ENCODE results near the gene PRKAG2.
A peak's percentile ranks its signal among the peaks of the same experiment; 100 is the strongest.

PRKAG2 gene

DNA sequence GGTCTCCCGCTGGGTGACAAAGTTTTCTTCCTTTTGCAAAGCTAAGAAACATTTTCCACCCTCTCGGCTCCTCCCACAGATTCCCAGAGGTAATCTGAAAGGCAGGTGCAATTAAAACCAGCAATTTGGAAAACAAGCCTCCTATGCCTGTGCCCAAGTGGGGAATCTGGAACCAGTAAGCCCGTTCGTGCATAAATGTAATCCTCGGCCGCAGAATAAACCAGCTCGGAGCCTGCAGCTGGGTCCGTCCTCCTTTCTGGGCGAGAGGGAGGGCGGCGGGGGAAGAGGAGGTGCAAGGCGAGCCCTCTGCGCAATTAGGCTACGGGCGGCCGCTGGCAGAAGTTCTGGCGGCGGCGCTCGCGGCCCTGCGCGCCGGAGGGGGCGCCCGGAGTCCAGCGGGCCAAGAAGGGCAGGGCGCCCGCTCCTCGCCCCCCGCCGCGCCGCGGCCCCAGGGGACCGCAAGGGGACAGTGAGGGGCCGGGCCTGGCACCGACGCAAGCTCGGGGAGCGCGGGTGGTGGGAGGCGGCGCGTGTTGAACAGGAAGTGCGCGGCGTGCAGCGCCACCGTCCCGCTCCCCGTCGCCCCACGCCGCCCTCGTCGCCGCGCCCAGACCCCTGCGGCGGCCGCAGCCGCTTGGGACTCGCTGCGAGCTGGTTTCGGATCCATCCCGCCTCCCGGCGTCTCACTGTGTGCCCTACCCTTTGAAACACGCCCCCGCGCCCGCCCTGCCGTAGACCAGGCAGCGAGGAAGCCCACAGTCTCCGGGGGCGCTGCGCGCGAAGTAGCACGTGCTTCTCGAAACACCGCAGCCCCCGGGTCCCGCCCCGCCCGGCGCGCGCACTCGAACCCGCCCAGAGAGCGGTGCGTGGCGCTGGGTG lies at the start of gene PRKAG2:
Gene PRKAG2 (minus strand): TSS at position 217 of the 879 bp plus-strand sequence. CDS start 495 bp downstream, outside the sequence.
- H3K9me3 ChIP-seq (ENCODE audit: control insufficient read depth in 5 of 5, low read length in 5 of 5): no peaks in the 10 kb centered on the region
- peak within 1 kb of the TSS in 4 of 5 donors; percentile 66 to 80 (median 66) for H3K9ac ChIP-seq (ENCODE audit: low read length in 5 of 5)
- H3K4me1 ChIP-seq (ENCODE audit: control insufficient read depth in 5 of 5, insufficient read depth in 5 of 5, low read length in 5 of 5): peaks cover 3 to 38% (median 27%) of the 10 kb centered on the region in 5 donors
- H3K27ac ChIP-seq (ENCODE audit: low read depth, low read length): peak within 1 kb of the TSS; percentile 85
- H3K27me3 ChIP-seq (ENCODE audit: control insufficient read depth in 5 of 5, insufficient read depth in 4 of 5, low read length in 5 of 5): peaks cover 0 to 6% (median 0%) of the 10 kb centered on the region in 5 donors
- peak within 1 kb of the TSS; percentile 84 to 97 (median 90) for H3K4me3 ChIP-seq (ENCODE audit: low read depth in 1 of 5, low read length in 5 of 5)
- H3K36me3 ChIP-seq (ENCODE audit: control insufficient read depth in 5 of 5, insufficient read depth in 5 of 5, low read length in 5 of 5): no peaks in the 10 kb centered on the region

DNA sequence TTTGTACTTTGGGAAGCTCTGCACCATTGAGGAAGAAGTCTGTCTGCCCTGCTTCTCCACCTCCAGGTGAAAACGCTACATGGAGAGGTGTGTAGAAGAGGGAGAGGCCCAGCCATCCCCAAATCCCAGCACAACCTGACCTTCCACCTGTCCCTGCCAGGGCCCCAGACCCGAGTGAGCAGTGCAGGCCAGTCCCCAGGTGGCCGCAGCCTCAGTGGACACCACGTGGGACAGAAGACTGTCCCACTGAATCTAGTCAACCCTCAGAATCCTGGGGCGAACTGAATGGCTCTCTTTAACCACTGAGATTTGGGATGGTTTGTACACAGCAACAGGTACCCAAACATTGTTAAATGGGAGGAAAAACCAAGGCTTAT lies 49.4 kb upstream of the PRKAG2 start:
- Histone ChIP-seq H3K9ac (ENCODE audit: low read length in 5 of 5) (no peak overlapping the region), H3K4me3 (ENCODE audit: low read depth in 1 of 5, low read length in 5 of 5) (no peak overlapping the region), H3K4me1 (ENCODE audit: control insufficient read depth in 5 of 5, insufficient read depth in 5 of 5, low read length in 5 of 5) (peaks cover 0 to 30% (median 26%) of the 10 kb centered on the region in 5 donors), H3K27ac (ENCODE audit: low read depth, low read length) (no peak overlapping the region), H3K36me3 (ENCODE audit: control insufficient read depth in 5 of 5, insufficient read depth in 5 of 5, low read length in 5 of 5) (no peaks in the 10 kb centered on the region), H3K27me3 (ENCODE audit: control insufficient read depth in 5 of 5, insufficient read depth in 4 of 5, low read length in 5 of 5) (no peaks in the 10 kb centered on the region), H3K9me3 (ENCODE audit: control insufficient read depth in 5 of 5, low read length in 5 of 5) (no peaks in the 10 kb centered on the region)

DNA sequence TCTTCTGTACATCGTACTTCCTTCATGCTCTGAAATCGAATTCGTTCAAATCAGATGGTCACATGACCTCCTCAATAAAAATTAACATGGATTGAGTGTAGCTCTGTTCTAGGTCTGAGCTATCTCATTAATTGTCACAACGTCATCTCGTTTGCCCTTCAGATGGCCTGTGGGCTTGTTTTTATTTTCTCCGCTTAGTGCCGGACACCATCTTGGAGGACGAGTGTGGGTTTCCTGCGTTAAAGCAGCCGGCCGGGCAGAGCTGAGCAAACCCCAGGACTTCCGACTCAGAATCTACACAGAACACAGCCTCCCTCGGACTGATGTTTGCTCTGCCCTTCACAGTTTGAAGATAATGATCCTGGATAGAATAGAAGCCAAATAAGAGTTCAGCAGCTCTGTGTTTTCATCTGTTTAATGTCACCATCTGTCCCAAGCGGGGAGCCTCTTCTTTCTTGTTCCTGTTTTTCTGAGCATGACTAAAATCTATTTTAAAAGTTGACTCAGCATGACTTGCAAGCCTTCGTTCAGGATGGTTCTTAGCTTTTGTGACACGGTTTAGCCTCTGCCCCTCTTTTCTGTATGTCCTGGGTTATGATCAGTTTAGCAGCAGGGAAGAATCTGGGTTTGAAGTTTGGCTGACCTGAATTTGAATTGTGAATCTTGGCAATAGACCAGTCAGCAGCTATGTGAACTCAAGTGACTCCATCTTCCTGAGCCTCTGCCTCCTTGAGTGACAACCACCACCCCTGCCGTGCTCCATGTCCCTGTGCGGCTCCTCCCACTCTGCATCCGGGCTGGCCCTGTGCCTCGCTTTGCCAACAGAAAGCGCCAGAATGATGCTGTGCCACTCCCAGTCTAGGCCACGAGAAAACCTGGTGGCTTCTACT lies 48.8 kb upstream of the PRKAG2 start:
- no peaks in the 10 kb centered on the region for H3K27me3 ChIP-seq (ENCODE audit: control insufficient read depth in 5 of 5, insufficient read depth in 4 of 5, low read length in 5 of 5)
- H3K36me3 ChIP-seq (ENCODE audit: control insufficient read depth in 5 of 5, insufficient read depth in 5 of 5, low read length in 5 of 5): no peaks in the 10 kb centered on the region
- peak overlapping the region in 3 of 5 donors; percentile 16 to 29 (median 22) for H3K4me3 ChIP-seq (ENCODE audit: low read depth in 1 of 5, low read length in 5 of 5)
- H3K27ac ChIP-seq (ENCODE audit: low read depth, low read length): peak overlapping the region; percentile 33
- H3K9me3 ChIP-seq (ENCODE audit: control insufficient read depth in 5 of 5, low read length in 5 of 5): no peaks in the 10 kb centered on the region
- no peak overlapping the region for H3K9ac ChIP-seq (ENCODE audit: low read length in 5 of 5)
- peaks cover 0 to 30% (median 26%) of the 10 kb centered on the region in 5 donors for H3K4me1 ChIP-seq (ENCODE audit: control insufficient read depth in 5 of 5, insufficient read depth in 5 of 5, low read length in 5 of 5)

GRCh38 chr7:151924508-151924907 lies 47.6 kb upstream of the PRKAG2 start:
- Histone ChIP-seq H3K27me3 (ENCODE audit: control insufficient read depth in 5 of 5, insufficient read depth in 4 of 5, low read length in 5 of 5) (no peaks in the 10 kb centered on the region), H3K9ac (ENCODE audit: low read length in 5 of 5) (no peak overlapping the region), H3K27ac (ENCODE audit: low read depth, low read length) (peak overlapping the region; percentile 30), H3K9me3 (ENCODE audit: control insufficient read depth in 5 of 5, low read length in 5 of 5) (no peaks in the 10 kb centered on the region), H3K4me1 (ENCODE audit: control insufficient read depth in 5 of 5, insufficient read depth in 5 of 5, low read length in 5 of 5) (peaks cover 0 to 30% (median 26%) of the 10 kb centered on the region in 5 donors), H3K36me3 (ENCODE audit: control insufficient read depth in 5 of 5, insufficient read depth in 5 of 5, low read length in 5 of 5) (no peaks in the 10 kb centered on the region), H3K4me3 (ENCODE audit: low read depth in 1 of 5, low read length in 5 of 5) (no peak overlapping the region)

GRCh38 chr7:151924001-151924400 lies 47.1 kb upstream of the PRKAG2 start:
- Histone ChIP-seq H3K27me3 (ENCODE audit: control insufficient read depth in 5 of 5, insufficient read depth in 4 of 5, low read length in 5 of 5) (no peaks in the 10 kb centered on the region), H3K9me3 (ENCODE audit: control insufficient read depth in 5 of 5, low read length in 5 of 5) (no peaks in the 10 kb centered on the region), H3K9ac (ENCODE audit: low read length in 5 of 5) (no peak overlapping the region), H3K4me1 (ENCODE audit: control insufficient read depth in 5 of 5, insufficient read depth in 5 of 5, low read length in 5 of 5) (peaks cover 0 to 30% (median 26%) of the 10 kb centered on the region in 5 donors), H3K4me3 (ENCODE audit: low read depth in 1 of 5, low read length in 5 of 5) (no peak overlapping the region), H3K36me3 (ENCODE audit: control insufficient read depth in 5 of 5, insufficient read depth in 5 of 5, low read length in 5 of 5) (no peaks in the 10 kb centered on the region), H3K27ac (ENCODE audit: low read depth, low read length) (peak overlapping the region; percentile 30)

DNA sequence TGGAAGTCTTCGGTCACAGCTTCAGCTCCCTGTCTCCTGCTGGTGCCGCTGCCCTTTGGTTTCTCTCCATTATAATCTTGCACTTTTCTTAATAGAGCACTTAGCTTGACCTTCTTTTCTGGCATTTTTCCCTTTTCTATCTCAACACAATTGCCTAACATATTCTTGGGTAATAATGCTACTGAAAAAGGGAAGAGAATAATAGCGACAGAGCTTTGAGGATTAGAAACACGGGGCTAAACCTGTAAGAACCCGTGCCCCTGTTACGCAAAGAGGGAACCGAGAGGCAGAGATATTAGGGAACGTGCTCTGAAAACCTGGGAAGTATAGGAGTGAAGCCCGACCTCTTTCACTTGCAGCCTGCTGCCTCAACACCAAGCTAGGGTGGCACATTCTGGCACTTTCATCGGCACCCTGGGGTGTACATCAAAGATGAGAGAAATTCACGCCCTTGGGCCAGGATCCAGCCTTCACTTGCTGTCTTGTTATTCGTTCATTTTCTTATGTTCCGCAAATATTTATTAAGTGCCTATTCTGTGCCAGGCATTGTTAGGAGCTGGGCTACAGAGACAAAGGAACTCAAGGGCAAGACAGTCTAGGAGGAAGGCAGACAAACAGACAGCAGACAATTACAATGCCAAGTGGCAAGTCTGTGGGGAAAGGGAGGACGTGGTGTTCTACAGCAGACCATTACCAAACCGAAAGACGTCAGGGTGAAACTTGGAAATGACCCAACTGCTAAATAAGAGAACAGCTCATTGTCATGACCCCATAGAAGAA lies 46.4 kb upstream of the PRKAG2 start:
- Histone ChIP-seq H3K27me3 (ENCODE audit: control insufficient read depth in 5 of 5, insufficient read depth in 4 of 5, low read length in 5 of 5) (no peaks in the 10 kb centered on the region), H3K9ac (ENCODE audit: low read length in 5 of 5) (peak overlapping the region in 1 of 5 donors; percentile 21), H3K27ac (ENCODE audit: low read depth, low read length) (peak overlapping the region; percentile 68), H3K36me3 (ENCODE audit: control insufficient read depth in 5 of 5, insufficient read depth in 5 of 5, low read length in 5 of 5) (no peaks in the 10 kb centered on the region), H3K4me3 (ENCODE audit: low read depth in 1 of 5, low read length in 5 of 5) (peak overlapping the region in 1 of 5 donors; percentile 1), H3K4me1 (ENCODE audit: control insufficient read depth in 5 of 5, insufficient read depth in 5 of 5, low read length in 5 of 5) (peaks cover 0 to 30% (median 26%) of the 10 kb centered on the region in 5 donors), H3K9me3 (ENCODE audit: control insufficient read depth in 5 of 5, low read length in 5 of 5) (no peaks in the 10 kb centered on the region)

- Histone ChIP-seq H3K4me3 (ENCODE audit: low read depth in 1 of 5, low read length in 5 of 5) (no peak overlapping the region), H3K27ac (ENCODE audit: low read depth, low read length) (no peak overlapping the region), H3K4me1 (ENCODE audit: control insufficient read depth in 5 of 5, insufficient read depth in 5 of 5, low read length in 5 of 5) (peaks cover 0 to 36% (median 33%) of the 10 kb centered on the region in 5 donors), H3K27me3 (ENCODE audit: control insufficient read depth in 5 of 5, insufficient read depth in 4 of 5, low read length in 5 of 5) (no peaks in the 10 kb centered on the region), H3K36me3 (ENCODE audit: control insufficient read depth in 5 of 5, insufficient read depth in 5 of 5, low read length in 5 of 5) (no peaks in the 10 kb centered on the region), H3K9ac (ENCODE audit: low read length in 5 of 5) (no peak overlapping the region), H3K9me3 (ENCODE audit: control insufficient read depth in 5 of 5, low read length in 5 of 5) (no peaks in the 10 kb centered on the region)
Observed at GRCh38 chr7:151921451-151921850, 44.5 kb upstream of the PRKAG2 start.

GRCh38 chr7:151920488-151920887 lies 43.6 kb upstream of the PRKAG2 start:
- Histone ChIP-seq H3K4me3 (ENCODE audit: low read depth in 1 of 5, low read length in 5 of 5) (no peak overlapping the region), H3K9me3 (ENCODE audit: control insufficient read depth in 5 of 5, low read length in 5 of 5) (no peaks in the 10 kb centered on the region), H3K27ac (ENCODE audit: low read depth, low read length) (no peak overlapping the region), H3K4me1 (ENCODE audit: control insufficient read depth in 5 of 5, insufficient read depth in 5 of 5, low read length in 5 of 5) (peaks cover 0 to 36% (median 26%) of the 10 kb centered on the region in 5 donors), H3K9ac (ENCODE audit: low read length in 5 of 5) (no peak overlapping the region), H3K36me3 (ENCODE audit: control insufficient read depth in 5 of 5, insufficient read depth in 5 of 5, low read length in 5 of 5) (no peaks in the 10 kb centered on the region), H3K27me3 (ENCODE audit: control insufficient read depth in 5 of 5, insufficient read depth in 4 of 5, low read length in 5 of 5) (no peaks in the 10 kb centered on the region)

DNA sequence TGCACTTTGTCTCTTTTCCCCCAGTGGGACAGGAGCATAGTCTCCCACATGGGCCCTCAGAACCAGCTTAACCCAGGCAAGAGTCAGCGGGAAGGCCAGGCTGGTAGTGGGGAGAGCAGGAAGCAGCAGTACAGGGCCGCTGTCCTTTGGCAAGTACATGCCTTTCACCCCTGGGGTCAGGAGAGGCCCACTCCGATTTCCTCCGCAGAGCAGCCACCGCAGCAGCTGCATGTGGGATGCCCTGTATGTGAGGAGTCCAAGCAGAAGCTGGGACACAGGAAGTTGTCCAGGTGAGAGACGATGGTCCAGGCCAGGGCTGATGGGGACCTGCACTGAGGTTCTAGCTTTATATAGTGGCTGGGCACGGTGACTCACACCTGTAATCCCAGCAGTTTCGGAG lies 42.7 kb upstream of the PRKAG2 start:
- Histone ChIP-seq H3K27ac (ENCODE audit: low read depth, low read length) (no peak overlapping the region), H3K4me1 (ENCODE audit: control insufficient read depth in 5 of 5, insufficient read depth in 5 of 5, low read length in 5 of 5) (peaks cover 0 to 36% (median 26%) of the 10 kb centered on the region in 5 donors), H3K9ac (ENCODE audit: low read length in 5 of 5) (no peak overlapping the region), H3K36me3 (ENCODE audit: control insufficient read depth in 5 of 5, insufficient read depth in 5 of 5, low read length in 5 of 5) (no peaks in the 10 kb centered on the region), H3K4me3 (ENCODE audit: low read depth in 1 of 5, low read length in 5 of 5) (no peak overlapping the region), H3K27me3 (ENCODE audit: control insufficient read depth in 5 of 5, insufficient read depth in 4 of 5, low read length in 5 of 5) (no peaks in the 10 kb centered on the region), H3K9me3 (ENCODE audit: control insufficient read depth in 5 of 5, low read length in 5 of 5) (peaks cover 1 to 6% (median 3%) of the 10 kb centered on the region in 5 donors)
